Astrocyte (in vitro differentiated cells and primary cell): ENCODE results near the gene SNX8. TPM values are rescaled to one million over a fixed set of nuclear protein-coding genes. Genes with fewer than 3 reads are reported as not detected.

Experiments
- DNase-seq: peaks from one replicate; pipeline ENCODE4 v3.0.0-alpha.2; 2010; ENCODE audit warnings: low read depth
- FAIRE-seq: peaks from 2 replicates; lab custom pipeline; 2011; peaks lifted over from hg19 to GRCh38; lab: Jason Lieb, UNC
- H2AFZ ChIP-seq: 2 replicates; pipeline ENCODE4 v1.6.0; 2012; ENCODE audit warnings: low read depth, low read length, inconsistent platforms
- H3K27ac ChIP-seq: 2 replicates; pipeline ENCODE4 v1.5.1; 2011; ENCODE audit warnings: low read depth, low read length, inconsistent platforms
- H3K27me3 ChIP-seq: 2 replicates; pipeline ENCODE4 v1.6.0; 2011; ENCODE audit warnings: low read length, inconsistent platforms; ENCODE audit not compliant: insufficient read depth
- H3K36me3 ChIP-seq: 2 replicates; pipeline ENCODE4 v1.5.1; 2011; ENCODE audit warnings: low read length, inconsistent platforms; ENCODE audit not compliant: insufficient read depth
- H3K4me1 ChIP-seq: 2 replicates; pipeline ENCODE4 v1.5.1; 2011; ENCODE audit warnings: low read length, inconsistent platforms; ENCODE audit not compliant: insufficient read depth
- H3K4me2 ChIP-seq: 2 replicates; pipeline ENCODE4 v1.6.0; 2012; ENCODE audit warnings: low read length, inconsistent platforms
- H3K4me3 ChIP-seq: 2 replicates; pipeline ENCODE4 v1.5.1; 2011; ENCODE audit warnings: low read depth, mild to moderate bottlenecking, low read length, inconsistent platforms; ENCODE audit not compliant: insufficient read depth
- H3K79me2 ChIP-seq: 2 replicates; pipeline ENCODE4 v1.6.0; 2012; ENCODE audit warnings: mild to moderate bottlenecking, low read length, inconsistent platforms; ENCODE audit not compliant: insufficient read depth
- H3K9ac ChIP-seq: 2 replicates; pipeline ENCODE4 v1.6.0; 2012; ENCODE audit warnings: mild to moderate bottlenecking, low read length, inconsistent platforms
- H3K9me3 ChIP-seq: 2 replicates; pipeline ENCODE4 v1.5.1; 2012; ENCODE audit warnings: low read depth, mild to moderate bottlenecking, low read length, inconsistent platforms; ENCODE audit not compliant: insufficient read depth
- H4K20me1 ChIP-seq: 2 replicates; pipeline ENCODE4 v1.6.0; 2012; ENCODE audit warnings: low read length, inconsistent platforms; ENCODE audit not compliant: insufficient read depth
- H3K27ac Mint-ChIP-seq: one replicate; pipeline ENCODE4 v1.8.0; 2021; ENCODE audit warnings: mild to moderate bottlenecking, mixed read lengths; ENCODE audit not compliant: unreplicated experiment
- H3K27me3 Mint-ChIP-seq: one replicate; pipeline ENCODE4 v1.8.0; 2021; ENCODE audit warnings: low read depth, mixed read lengths; ENCODE audit not compliant: unreplicated experiment
- H3K36me3 Mint-ChIP-seq: one replicate; pipeline ENCODE4 v1.8.0; 2021; ENCODE audit warnings: low read depth, mixed read lengths; ENCODE audit not compliant: unreplicated experiment
- H3K4me1 Mint-ChIP-seq: one replicate; pipeline ENCODE4 v1.8.0; 2021; ENCODE audit warnings: low read depth, mixed read lengths; ENCODE audit not compliant: unreplicated experiment
- H3K4me3 Mint-ChIP-seq: one replicate; pipeline ENCODE4 v1.8.0; 2021; ENCODE audit warnings: mild to moderate bottlenecking, moderate library complexity, mixed read lengths; ENCODE audit not compliant: unreplicated experiment
- H3K9me3 Mint-ChIP-seq: one replicate; pipeline ENCODE4 v1.8.0; 2021; ENCODE audit warnings: mild to moderate bottlenecking, mixed read lengths; ENCODE audit not compliant: unreplicated experiment
- EZH2 ChIP-seq: IDR thresholded peaks from 2 replicates; pipeline ENCODE4 v1.6.1; 2012; ENCODE audit warnings: mild to moderate bottlenecking, low read length, inconsistent platforms; ENCODE audit not compliant: insufficient read depth
- total RNA-seq: library from RNA; stranded (reverse); gene quantifications from 2 replicates; pipeline ENCODE4 v1.2.1, GENCODE V29; 2021
- TF ChIP-seq, protein P1 (sequence below): IDR thresholded peaks from 2 replicates; pipeline ENCODE4 v1.5.1; 2011; ENCODE audit warnings: low read depth, mild to moderate bottlenecking, inconsistent platforms, low read length, moderate library complexity; ENCODE audit not compliant: insufficient read depth

Gene SNX8
- total RNA-seq, 1 donor from 2014 or later = 28.9 TPM

DNA sequence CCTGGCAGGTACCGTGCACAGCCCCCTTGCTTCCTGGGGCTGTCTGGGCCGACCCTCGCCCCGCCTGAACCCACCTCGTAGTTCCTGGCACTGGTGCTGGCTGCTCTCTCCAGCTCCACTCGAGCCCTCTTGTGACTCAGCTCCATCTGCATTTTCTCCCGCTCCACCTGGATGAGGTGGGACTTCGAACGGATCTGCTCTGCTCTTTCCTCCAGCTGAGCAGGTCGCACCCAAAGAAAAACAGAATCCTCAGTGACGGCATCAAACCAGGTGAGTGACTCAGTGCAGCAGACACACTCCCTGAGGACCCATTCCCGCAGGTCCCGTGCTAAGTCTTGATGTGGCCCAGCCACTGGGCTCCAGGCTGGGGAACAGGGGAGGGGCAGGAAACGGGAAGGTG is 88.9 kb downstream of the SNX8 start:
- no peak overlapping the region for H3K4me3 Mint-ChIP-seq
- peaks cover 36% of the 10 kb centered on the region for H3K36me3 Mint-ChIP-seq
- peaks cover 68% of the 10 kb centered on the region for H4K20me1 ChIP-seq
- no peak overlapping the region for H3K27ac ChIP-seq
- H3K4me1 ChIP-seq = no peaks in the 10 kb centered on the region
- no peak overlapping the region for H3K4me2 ChIP-seq
- H3K27ac Mint-ChIP-seq = no peak overlapping the region
- peaks cover 57% of the 10 kb centered on the region for H3K79me2 ChIP-seq
- H2AFZ ChIP-seq = no peak overlapping the region
- no peak overlapping the region for H3K4me3 ChIP-seq
- no peak for TF ChIP-seq EZH2
- TF ChIP-seq, protein P1, sequence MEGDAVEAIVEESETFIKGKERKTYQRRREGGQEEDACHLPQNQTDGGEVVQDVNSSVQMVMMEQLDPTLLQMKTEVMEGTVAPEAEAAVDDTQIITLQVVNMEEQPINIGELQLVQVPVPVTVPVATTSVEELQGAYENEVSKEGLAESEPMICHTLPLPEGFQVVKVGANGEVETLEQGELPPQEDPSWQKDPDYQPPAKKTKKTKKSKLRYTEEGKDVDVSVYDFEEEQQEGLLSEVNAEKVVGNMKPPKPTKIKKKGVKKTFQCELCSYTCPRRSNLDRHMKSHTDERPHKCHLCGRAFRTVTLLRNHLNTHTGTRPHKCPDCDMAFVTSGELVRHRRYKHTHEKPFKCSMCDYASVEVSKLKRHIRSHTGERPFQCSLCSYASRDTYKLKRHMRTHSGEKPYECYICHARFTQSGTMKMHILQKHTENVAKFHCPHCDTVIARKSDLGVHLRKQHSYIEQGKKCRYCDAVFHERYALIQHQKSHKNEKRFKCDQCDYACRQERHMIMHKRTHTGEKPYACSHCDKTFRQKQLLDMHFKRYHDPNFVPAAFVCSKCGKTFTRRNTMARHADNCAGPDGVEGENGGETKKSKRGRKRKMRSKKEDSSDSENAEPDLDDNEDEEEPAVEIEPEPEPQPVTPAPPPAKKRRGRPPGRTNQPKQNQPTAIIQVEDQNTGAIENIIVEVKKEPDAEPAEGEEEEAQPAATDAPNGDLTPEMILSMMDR = no peak
- no peak overlapping the region for H3K9ac ChIP-seq
- H3K27me3 ChIP-seq = no peaks in the 10 kb centered on the region
- H3K36me3 ChIP-seq = peaks cover 13% of the 10 kb centered on the region
- FAIRE-seq (no peak), DNase-seq (no peak)
- H3K9me3 ChIP-seq = no peaks in the 10 kb centered on the region
- H3K9me3 Mint-ChIP-seq = no peaks in the 10 kb centered on the region
- no peaks in the 10 kb centered on the region for H3K27me3 Mint-ChIP-seq
- no peaks in the 10 kb centered on the region for H3K4me1 Mint-ChIP-seq

DNA sequence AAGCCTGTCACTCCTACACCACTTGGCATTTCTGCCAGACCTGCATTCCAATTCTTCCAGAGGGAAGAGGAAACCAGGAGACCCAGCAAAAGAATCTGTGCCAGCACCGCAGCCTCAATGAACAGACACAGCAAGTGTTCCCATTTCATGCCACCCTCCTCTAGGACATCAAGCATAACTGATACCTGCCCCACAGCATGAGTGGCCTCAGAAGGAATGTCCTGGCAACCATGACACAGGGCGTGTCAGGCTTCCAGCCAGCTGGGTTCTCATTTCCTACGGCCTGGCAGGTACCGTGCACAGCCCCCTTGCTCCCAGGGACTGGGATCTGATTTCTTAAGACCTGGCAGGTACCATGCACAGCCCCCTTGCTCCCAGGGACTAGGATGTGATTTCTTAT is 89.3 kb downstream of the SNX8 start:
- no peaks in the 10 kb centered on the region for H3K9me3 ChIP-seq
- Mint-ChIP-seq H3K4me1 (no peaks in the 10 kb centered on the region), H3K27ac (no peak overlapping the region), H3K27me3 (no peaks in the 10 kb centered on the region), H3K36me3 (peaks cover 32% of the 10 kb centered on the region), H3K4me3 (no peak overlapping the region), H3K9me3 (no peaks in the 10 kb centered on the region)
- H3K4me2 ChIP-seq = no peak overlapping the region
- H3K27me3 ChIP-seq = no peaks in the 10 kb centered on the region
- H3K79me2 ChIP-seq = peaks cover 56% of the 10 kb centered on the region
- H3K27ac ChIP-seq = no peak overlapping the region
- H4K20me1 ChIP-seq = peaks cover 68% of the 10 kb centered on the region
- H3K4me1 ChIP-seq = no peaks in the 10 kb centered on the region
- FAIRE-seq (no peak), DNase-seq (no peak)
- TF ChIP-seq, protein P1 = no peak
- TF ChIP-seq EZH2 = no peak
- H3K9ac ChIP-seq = no peak overlapping the region
- peaks cover 13% of the 10 kb centered on the region for H3K36me3 ChIP-seq
- H2AFZ ChIP-seq = no peak overlapping the region
- no peak overlapping the region for H3K4me3 ChIP-seq

DNA sequence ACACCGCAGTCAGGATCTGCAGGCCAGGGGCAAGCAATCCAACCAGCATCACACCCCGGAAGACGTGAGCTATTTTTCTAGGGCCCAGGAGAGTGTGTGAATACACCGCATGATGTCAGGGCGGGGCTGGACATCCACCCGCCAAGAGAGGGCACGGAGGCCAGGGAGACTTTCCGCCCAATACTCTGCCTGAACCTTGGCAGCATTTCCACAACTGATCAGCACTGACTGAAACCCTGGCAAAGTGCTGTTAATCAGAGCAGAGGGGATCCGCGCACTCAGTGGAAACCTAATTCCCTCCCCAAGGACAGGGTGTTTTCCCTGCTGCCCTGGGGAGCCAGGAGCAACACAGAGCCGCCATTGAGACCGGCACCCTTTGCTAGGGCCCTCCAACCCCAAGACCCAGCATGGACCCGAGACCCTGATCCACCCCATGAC is 89.7 kb downstream of the SNX8 start:
- no peaks in the 10 kb centered on the region for H3K4me1 ChIP-seq
- H3K36me3 ChIP-seq = peaks cover 13% of the 10 kb centered on the region
- no peak for TF ChIP-seq EZH2
- TF ChIP-seq, protein P1 = no peak
- no peaks in the 10 kb centered on the region for H3K9me3 ChIP-seq
- Mint-ChIP-seq H3K27ac (no peak overlapping the region), H3K27me3 (no peaks in the 10 kb centered on the region), H3K9me3 (no peaks in the 10 kb centered on the region), H3K36me3 (peaks cover 32% of the 10 kb centered on the region), H3K4me3 (no peak overlapping the region), H3K4me1 (no peaks in the 10 kb centered on the region)
- no peak overlapping the region for H2AFZ ChIP-seq
- H4K20me1 ChIP-seq = peaks cover 68% of the 10 kb centered on the region
- H3K9ac ChIP-seq = no peak overlapping the region
- no peak overlapping the region for H3K27ac ChIP-seq
- DNase-seq (no peak), FAIRE-seq (no peak)
- no peak overlapping the region for H3K4me2 ChIP-seq
- peaks cover 52% of the 10 kb centered on the region for H3K79me2 ChIP-seq
- H3K27me3 ChIP-seq = no peaks in the 10 kb centered on the region
- H3K4me3 ChIP-seq = no peak overlapping the region
